Stimulated activated CD4-positive, alpha-beta T cell treated with anti-CD3 and anti-CD28 coated beads, Interleukin-2, amount 100 ng/mL, for 4 hours (primary cell): ENCODE results near the gene SHKBP1.

Experiments used
- DNase-seq: peaks from one replicate; pipeline ENCODE4 v3.0.0-alpha.2; 2020; ENCODE audit warnings: low read depth

SHKBP1 gene

GRCh38 chr19:40601134-40601974 is 24.7 kb downstream of the SHKBP1 start, which contains the start of gene LTBP4:
Gene LTBP4, plus strand, starts transcription at chr19:40601369. Its CDS starts 19 bp downstream, at chr19:40601388.
- no peak for DNase-seq

DNA sequence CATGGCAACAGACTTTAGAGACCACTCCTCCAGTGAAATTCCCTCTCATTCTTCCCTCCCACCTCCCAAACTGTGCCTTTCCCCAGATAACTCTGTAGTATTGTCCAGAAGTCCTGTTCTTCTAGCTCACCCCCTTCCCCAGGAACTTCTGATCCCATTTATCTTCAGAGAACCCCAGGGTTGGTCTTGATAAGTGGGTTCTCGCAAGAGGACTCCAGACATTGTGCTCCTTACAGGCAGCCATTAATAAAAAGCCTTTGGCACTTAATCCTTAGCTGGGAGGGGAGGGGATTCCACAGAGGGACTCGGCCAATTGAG is 26.4 kb downstream of the SHKBP1 start:
- DNase-seq = no peak

GRCh38 chr19:40603389-40604170 is 26.9 kb downstream of the SHKBP1 start:
- peak; percentile 98 for DNase-seq

DNA sequence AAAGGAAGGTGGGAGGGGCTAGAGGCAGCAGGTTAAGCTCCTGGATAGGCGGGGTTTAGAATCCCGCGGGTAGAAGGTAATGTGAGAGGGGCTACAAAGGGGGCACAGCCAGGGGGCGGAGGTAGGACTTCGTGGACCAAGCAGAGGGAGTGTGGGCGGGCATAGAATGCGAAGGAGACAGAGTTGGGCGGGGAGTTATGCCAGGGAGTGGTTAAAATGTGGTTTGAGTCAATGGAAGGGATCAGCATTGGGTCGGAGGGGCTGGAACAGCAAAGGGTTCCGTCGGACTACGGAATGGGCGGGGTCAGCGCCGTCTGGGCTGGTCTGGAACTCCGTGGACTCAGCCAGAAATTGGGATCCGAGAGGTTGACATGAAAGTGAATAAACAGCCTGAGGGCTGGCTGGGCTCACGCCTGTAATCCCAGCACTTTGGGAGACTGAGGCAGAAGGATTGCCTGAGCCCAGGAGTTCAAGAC is 27.5 kb downstream of the SHKBP1 start:
- no peak for DNase-seq

DNA sequence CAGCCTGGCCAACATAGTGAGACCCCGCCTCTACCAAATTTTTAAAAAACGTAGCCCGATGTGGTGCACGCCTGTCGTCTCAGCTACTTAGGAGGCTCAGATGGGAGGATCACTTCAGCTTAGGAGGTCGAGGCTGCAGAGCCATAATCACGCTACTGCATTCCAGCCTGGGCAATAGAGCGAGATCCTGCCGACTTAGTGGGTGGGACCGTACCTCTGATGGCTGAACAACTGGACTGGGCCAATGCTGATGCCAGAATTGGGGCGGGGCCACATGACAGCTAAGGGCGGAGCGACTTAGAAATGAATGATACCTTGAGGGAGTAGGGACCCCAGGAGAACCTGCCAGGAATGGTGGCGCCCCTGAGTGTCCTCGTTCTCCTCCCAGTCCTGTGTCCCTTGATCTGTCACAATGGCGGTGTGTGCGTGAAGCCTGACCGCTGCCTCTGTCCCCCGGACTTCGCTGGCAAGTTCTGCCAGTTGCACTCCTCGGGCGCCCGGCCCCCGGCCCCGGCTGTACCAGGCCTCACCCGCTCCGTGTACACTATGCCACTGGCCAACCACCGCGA is 28.1 kb downstream of the SHKBP1 start:
- DNase-seq = no peak

DNA sequence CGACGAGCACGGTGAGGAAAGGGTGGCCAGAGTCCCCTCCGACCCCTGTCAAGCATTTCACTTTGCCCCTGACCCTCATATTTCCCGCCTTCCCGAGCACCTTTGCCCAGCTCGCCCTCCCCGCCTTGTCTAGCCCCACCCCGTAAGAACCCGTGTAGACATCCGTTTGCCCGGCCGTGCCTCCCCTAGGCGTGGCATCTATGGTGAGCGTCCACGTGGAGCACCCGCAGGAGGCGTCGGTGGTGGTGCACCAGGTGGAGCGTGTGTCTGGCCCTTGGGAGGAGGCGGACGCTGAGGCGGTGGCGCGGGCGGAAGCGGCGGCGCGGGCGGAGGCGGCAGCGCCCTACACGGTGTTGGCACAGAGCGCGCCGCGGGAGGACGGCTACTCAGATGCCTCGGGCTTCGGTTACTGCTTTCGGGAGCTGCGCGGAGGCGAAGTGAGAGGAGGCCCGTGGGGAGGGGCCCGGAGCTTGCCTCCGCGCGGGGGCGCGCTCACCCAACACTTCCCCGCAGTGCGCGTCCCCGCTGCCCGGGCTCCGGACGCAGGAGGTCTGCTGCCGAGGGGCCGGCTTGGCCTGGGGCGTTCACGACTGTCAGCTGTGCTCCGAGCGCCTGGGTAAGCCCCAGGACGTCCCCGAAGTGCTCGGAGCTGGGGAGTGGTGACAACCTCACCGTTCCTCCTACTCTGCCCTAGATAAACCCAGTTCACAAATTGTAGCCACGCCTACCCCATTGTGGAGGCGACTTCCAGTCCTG is 28.7 kb downstream of the SHKBP1 start:
- DNase-seq = peak; percentile 87

DNA sequence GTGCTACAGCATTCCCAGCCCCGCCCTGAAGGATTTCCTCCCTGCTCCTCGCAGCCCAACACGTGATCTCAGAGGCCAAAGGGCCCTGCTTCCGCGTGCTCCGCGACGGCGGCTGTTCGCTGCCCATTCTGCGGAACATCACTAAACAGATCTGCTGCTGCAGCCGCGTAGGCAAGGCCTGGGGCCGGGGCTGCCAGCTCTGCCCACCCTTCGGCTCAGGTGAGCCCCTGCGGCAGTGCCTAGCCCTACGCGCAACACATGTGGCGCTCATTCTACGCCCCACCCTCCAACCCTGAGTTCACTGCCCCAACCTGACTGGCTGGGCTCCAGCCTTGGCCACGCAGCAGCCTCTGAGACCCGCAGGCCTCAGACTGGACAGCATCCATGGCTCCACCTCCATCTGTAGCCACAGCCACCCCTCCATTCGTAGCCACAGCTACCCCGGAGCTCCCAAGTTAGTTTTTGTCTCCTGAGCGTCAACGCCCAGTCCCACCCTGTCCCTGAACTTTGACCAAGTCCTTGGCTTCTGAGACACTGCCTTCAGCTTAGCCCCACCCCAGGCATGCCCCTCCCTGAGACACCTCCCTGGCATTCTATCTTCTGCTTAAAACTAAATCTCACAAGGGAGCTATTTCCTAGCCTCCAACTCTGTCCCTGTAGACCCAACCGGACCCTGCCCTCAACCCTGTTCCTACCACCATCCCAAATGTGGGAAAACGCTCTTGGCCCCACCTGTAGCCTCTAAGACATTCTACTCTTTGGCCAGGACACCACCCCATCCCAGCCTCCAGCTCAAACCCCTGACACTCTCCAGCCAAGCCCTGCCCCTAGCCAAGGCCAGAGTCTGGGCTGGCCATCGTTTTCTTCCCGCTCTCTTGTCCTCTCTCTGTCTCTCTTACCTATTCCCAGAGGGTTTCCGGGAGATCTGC is 30.9 kb downstream of the SHKBP1 start:
- no peak for DNase-seq

DNA sequence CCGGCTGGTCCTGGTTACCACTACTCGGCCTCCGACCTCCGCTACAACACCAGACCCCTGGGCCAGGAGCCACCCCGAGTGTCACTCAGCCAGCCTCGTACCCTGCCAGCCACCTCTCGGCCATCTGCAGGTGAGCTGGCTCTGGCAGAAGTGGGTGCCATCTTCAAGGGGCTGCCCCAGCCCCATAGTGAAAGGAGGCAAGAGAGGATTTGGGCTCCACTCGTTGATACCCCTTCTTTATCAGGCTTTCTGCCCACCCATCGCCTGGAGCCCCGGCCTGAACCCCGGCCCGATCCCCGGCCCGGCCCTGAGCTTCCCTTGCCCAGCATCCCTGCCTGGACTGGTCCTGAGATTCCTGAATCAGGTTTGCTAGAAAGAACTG is 31.6 kb downstream of the SHKBP1 start:
- no peak for DNase-seq

DNA sequence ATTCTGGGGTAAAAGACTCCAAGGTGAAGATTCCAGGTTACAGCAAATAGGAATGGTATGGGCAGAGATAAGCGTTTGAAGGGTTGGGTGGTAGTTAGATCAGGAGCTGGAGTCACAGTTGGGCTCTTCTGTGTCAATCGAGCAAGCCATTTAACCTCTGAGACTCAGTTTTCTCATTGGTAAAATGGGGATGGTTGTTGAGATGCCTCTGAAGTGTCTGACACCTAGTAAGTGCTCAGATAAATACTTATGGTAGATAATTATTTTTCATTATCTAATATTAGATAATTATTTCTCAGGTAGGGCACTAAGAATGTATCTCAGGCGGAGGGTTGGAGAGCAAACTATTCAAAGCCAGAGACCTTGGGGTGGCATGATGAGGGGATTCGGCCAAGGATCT is 32.3 kb downstream of the SHKBP1 start:
- DNase-seq = no peak

GRCh38 chr19:40609561-40610395 is 33.1 kb downstream of the SHKBP1 start:
- peak; percentile 81 for DNase-seq

DNA sequence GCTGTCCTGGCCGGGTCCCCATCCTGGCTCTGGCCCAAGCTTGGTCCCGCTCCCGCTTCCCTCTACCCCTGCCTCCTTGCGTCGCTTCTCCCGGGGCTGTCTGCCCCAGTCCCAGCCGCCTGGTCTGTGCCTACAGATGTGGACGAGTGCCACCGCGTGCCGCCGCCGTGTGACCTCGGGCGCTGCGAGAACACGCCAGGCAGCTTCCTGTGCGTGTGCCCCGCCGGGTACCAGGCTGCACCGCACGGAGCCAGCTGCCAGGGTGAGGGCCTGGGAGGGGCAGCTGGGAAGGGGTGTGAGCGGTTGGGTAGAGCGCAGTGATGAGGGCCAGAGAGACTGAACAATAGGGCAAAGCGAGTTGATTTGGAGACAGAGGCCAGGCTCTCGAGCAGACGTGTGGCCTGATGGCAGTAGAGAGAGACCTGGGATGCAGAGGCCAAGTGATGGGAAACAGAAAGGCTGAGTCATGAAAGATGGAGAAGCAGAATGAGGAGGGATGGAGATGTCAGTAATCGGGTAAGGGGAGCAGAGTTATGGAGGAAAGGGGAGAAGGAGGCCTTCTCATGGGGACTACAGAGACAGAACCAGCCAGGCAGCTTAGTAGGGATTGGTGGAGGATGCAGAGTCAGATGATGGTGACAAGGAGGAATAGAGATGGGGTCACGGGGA is 33.9 kb downstream of the SHKBP1 start:
- peak; percentile 48 for DNase-seq

DNA sequence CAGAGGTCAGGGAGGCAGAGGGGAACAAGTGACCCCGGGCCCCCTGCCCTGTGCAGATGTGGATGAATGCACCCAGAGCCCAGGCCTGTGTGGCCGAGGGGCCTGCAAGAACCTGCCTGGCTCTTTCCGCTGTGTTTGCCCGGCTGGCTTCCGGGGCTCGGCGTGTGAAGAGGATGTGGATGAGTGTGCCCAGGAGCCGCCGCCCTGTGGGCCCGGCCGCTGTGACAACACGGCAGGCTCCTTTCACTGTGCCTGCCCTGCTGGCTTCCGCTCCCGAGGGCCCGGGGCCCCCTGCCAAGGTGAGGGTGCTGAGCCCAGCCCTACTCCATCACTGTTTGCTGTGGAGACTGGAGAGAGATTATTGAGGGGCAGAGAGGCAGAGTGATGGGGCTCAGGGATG is 34.4 kb downstream of the SHKBP1 start:
- DNase-seq = no peak

DNA sequence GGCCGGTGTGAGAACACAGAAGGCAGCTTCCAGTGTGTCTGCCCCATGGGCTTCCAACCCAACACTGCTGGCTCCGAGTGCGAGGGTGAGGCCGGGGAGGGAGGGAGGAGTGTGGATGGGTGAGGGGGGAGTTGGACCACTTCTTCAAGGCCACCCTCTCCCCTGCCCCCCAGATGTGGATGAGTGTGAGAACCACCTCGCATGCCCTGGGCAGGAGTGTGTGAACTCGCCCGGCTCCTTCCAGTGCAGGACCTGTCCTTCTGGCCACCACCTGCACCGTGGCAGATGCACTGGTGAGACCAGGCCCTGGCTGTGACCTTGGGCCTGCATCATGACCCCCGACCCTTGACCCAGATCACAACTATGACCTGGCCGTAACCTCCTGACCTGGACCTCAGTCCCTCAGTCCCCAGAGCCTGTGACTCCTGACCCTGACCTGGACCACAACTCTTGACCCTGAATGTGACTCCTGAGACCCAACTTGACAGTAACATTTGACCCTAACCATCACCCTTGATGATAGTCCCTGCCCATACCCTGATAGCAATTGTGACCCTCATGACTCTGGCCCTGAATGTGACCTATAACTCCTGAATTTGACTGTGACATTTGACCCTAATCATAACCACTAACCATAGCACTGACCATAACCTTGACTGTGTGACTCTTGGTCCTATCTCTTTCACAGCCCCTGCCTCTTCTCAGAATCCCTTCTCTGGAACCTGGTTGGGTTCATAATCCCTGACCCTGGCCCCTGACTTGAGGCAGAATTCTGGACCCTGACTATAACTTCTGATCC is 35.4 kb downstream of the SHKBP1 start:
- DNase-seq = no peak

- peak; percentile 79 for DNase-seq
Measured at GRCh38 chr19:40612831-40613689, 36.4 kb downstream of the SHKBP1 start.

DNA sequence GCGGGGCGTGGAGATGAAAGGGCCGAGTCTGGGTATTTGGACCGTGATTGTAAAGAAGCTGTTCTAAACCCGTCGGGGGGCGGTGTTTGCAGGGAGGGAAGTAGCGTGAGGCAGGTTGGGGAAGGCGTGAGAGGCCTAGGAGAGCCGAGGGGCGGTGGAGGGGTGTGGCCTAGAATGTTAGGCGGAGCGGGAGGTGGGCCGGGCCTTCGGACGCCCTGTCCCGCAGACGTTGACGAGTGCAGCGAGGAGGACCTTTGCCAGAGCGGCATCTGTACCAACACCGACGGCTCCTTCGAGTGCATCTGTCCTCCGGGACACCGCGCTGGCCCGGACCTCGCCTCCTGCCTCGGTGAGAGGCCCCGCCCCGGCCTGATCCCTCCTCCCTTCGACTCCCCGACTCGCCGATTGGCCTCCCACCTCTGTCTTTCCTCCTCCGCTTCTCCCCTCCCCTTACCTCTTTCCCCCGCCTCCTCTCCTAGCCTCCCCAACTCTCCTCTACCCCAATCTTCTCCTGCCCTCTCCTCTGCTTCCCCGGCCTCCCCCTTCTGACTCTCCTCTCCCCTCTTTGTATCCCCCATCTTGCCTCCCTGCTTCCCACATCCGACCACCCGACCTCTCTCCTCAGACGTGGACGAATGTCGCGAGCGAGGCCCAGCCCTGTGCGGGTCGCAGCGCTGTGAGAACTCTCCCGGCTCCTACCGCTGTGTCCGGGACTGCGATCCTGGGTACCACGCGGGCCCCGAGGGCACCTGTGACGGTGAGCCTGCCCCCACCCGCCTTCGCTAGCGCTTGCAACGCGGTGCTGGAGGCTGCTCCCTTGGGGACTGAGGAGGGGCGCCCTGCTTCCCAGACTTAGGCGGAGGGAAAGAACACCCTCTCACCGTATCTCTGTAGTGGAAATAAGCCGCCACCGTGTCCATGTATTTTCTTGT is 37.3 kb downstream of the SHKBP1 start:
- peak; percentile 89 for DNase-seq

DNA sequence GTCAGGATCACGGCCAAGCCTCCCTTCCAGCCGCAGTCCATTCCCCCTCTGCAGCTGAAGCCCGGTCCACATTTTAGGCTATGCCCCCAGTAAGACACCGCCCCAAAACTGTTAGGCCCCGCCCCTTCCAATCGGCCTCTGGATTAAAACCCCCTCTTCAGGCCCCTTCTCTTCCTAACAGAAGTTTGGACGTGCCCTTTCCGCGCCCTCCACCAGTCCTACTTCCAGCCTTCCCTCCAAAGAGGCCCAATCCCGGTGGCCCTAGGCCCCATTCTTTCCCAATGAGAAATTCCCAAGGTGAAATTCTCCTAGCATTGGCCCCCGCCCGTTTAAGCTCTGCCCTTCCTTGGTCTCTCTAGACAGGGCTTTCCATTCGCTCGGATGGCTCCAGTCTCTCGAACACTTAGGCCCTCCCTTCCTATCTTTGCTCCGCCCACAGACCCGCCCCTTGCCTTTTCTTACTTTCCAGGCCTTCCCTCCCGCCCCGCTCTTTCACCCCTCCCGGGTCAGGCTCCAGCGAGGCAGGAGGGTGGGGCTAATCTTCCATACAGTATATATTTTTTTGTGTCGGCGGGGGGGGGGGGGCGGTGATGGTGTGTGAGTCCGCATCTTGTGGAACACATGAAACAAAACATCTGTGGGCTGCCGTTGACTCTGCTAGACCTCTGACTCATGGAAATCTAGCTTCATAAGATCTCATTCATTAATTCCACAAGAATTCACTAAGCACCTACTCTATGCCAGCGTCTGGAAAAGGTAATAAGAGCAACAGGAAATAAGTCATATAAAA is 38.1 kb downstream of the SHKBP1 start:
- DNase-seq = peak; percentile 98
